Renal cortex interstitium (tissue), 11 donors: ENCODE data around the gene ASPSCR1. TPM values are rescaled to one million over a fixed set of nuclear protein-coding genes. Genes with fewer than 3 reads are reported as not detected.

Experiments
- DNase-seq, 11 donors: peaks; one replicate each; pipeline ENCODE4 v3.0.0-alpha.2; 2013; ENCODE audit warnings: low read depth in 9 of 11, low spot score in 4 of 11; ENCODE audit errors: extremely low read depth in 1 of 11
- polyA plus RNA-seq, 3 donors: library from polyadenylated mRNA; unstranded; fragments of 120-200 nt; gene quantifications; one replicate each; pipeline ENCODE4 v1.2.1, GENCODE V29; 2013; ENCODE audit not compliant: insufficient read length in 3 of 3

ASPSCR1 gene
- polyA plus RNA-seq, 3 donors, result 20.1 to 39.0 (median 35.2) TPM

DNA sequence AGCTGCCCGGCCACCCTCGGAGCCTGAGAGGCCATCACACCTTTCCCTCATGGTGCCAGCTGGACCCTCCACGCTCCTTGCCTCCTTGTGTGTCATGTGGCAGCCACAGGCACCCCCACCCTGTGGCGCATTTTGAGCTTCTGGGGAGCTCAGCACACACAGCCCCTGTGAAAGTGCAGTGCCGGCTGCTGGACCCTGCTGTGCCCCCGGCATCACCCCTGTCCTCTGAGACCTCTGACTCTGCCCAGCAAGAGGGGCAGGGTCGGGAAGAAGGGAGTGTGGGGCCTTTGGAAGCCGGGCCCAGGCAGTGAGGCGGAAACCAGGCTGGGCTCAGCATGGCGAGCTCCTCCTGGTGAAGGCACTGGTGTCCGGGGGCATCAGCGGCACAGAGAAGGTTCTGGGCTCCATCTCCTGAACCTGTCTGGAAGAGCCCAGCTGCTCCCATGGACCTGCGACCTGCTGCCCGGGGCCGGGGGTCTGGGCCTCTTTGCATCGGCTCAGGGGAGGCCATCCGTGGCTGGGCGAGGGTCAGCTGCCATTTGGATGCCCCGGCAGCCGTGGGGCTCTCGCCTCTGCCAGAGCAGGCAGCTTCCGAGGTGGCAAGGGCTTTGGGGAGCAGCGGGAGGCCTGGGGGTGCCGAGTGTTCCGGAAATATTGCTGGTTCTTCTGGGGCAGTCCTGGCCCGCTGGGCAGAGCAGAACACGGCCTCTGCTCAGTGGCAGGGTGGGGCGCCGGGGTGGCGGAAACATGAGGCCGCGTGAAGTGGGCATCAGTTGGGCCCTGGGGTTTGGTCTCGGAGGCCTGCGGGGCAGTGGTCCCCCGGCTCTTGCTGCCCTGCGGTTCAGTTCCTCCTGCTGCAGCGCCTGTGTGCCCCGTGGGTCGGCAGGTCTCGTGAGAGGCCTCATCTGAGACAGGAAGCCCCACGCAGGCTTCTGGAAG lies 27.4 kb downstream of the ASPSCR1 start:
- DNase-seq, result no peak

DNA sequence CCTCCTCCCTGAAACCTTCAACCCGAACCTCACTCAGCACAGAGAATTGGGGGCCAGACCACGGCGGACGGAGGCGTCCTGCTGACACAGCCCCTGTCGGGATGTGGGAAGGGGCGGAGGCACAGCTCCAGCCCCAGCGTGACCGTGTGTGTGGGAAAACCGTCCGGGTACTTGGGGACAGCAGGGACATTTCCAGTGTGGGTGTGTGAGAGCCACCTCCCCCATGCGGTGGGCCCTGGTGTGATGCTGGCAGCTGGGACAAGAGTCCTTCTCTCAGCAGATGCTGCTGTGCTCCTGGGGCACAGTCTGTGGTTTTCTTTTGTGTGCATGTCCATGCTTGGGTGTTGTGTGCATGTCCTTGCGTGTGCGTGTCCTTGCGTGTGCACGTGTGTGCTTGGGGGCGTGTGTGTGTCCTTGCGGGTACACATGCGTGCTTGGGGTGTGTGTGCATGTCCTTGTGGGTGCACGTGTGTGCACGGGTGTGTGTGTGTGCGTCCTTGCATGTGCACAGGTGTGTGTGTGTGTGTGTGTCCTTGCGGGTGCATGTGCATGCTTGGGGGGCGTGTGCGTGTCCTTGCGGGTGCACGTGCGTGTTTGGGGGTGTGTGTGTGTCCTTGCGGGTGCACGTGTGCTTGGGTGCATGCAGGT lies 28.4 kb downstream of the ASPSCR1 start:
- DNase-seq, result no peak

DNA sequence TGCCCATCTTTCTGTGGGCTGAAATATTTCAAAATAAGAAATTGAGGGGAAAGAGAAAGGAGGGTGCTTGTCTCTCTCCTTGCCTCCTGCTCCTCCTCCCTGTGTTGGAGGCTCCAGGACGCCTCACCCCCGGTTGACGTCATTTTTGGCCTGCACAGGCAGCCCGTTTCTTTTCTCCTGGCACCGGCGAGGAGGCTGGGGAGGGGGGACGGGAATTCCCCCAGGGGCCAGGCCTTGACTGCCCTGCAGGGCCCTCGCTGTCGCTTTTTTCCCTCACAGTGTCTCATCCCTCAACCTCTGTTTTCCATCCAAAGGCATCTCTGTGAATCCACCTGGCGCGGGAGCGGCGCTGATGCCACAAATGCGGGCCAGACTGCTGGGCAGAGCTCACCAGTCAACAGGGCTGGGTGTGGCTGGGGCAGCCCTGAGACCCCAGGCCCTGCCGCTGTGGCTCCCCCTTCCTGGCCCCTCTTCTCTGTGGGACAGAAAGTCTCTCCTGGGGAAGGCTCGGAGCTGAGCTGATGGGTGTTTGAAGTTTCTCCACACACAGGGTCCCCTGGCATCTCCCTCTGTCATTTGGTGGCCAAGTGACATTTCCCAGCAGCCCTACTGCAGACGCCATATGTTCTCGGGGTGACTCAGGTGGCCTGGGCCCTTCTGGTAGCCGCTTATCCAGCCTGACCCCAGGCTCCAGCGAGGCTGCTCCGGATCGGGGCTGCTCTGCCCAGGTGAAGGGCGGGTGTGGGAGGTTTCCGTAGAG lies 29.2 kb downstream of the ASPSCR1 start:
- no peak for DNase-seq

DNA sequence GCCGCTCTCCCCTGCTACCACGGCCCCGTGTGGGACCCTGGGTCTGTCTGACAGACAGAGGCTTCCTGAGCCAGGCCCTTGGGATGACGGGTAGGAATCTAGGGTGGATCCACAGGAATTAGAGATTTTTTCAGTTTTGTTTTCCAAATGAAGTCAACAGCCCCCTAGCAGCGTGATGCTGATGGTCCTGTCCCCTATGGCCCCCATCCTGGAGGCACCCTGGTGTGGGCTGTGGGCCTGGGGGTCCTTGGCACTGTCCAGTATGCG lies 29.7 kb downstream of the ASPSCR1 start:
- no peak for DNase-seq

DNA sequence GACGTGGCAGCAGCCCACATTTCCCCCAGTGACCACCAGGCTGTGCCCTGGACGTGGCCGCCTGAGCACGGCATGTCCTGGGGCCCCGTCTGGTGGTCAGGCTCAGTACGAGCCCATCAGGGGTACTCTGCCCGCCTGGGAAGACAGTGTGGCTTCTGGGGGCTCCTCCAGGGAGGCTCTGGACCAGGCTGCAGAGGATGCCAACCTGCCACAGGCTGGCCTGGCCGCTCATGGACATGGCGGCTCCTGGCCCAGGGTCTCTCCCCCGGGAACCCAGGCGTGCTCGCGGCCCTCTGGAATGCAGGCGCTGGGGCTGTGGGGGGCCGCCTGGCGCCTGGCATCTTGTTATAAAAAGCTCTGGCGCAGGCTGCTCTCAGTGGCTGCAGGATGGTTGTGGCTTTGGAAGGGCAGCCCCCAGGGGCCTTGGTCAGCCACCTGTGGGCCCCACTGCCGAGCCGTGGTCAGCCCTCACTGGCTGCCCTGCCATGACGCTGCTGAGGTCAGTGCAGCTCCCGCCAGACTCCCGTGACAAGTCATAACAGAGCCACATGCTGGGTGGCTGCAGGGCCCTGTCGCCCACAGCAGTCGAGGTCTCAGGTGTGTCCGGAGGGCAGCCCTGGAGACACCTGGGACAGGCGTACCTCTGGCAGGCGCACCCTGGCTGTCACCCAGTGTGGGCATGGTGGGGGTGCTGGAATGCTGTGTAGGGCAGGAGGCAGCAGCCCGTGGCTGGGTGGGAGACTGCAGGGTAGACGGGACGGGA lies 30.2 kb downstream of the ASPSCR1 start:
- DNase-seq, result no peak

DNA sequence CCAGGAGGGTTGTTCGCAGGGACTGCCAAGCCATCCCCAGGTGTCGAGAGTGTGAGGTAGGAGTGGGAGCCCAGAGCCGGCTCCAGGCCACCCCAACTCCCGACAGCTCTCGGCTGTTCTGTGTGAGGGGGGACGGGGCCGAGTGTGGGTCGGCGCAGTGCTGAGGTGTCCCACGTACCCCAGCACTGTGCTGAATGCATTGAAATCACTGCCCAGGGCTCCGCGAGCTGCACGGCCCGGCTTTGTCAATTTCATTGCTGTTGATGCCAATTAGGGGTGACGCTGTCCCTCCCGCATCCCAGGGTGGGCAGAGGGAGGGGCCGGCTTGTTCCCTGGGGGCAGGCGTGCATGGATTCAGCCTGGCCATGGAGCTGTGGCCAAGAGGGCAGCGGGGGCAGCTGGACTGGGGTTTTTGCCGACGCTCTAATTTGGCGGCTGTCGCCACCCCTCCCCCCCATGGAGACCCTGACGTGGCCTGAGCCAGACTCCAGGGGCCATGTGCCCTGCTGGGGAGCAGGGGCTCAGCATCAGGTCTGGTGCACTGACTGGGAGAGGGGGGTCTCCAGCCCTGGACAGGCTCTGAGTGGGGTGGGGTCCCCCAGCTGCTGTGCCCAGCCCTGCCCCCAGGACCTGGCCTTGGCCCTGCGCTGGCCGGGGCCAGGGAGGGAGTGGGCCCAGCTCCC lies 31.0 kb downstream of the ASPSCR1 start:
- DNase-seq, result no peak

DNA sequence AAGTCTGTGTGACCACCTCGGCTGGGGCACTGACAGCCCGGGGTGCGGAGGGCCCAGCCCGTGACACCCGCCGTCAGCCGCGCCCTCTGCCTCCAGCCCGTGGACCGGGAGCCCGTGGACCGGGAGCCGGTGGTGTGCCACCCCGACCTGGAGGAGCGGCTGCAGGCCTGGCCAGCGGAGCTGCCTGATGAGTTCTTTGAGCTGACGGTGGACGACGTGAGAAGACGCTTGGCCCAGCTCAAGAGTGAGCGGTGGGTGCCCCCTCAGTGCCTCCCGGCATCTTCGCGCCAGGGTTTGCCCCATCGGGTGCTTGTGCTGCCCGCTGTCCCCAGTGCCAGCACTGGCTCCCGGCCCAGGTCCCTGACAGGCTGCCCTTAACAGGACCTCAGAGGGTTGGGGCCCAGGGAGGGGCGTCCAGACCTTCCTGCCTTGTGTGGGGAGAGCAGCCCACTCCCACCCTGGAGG lies 31.5 kb downstream of the ASPSCR1 start:
- no peak for DNase-seq

DNA sequence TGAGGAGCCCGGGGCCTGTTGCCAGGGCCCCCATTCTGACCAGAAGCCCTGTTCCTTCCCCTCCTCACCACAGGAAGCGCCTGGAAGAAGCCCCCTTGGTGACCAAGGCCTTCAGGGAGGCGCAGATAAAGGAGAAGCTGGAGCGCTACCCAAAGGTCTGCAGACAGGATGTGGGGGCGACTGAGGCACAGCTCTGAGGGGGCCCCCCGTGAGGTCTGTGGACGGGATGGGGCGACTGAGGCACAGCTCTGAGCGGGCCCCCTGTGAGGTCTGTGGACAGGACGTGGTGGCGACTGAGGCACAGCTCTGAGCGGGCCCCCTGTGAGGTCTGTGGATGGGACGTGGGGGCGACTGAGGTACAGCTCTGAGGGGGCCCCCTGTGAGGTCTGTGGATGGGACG lies 32.0 kb downstream of the ASPSCR1 start:
- no peak for DNase-seq

DNA sequence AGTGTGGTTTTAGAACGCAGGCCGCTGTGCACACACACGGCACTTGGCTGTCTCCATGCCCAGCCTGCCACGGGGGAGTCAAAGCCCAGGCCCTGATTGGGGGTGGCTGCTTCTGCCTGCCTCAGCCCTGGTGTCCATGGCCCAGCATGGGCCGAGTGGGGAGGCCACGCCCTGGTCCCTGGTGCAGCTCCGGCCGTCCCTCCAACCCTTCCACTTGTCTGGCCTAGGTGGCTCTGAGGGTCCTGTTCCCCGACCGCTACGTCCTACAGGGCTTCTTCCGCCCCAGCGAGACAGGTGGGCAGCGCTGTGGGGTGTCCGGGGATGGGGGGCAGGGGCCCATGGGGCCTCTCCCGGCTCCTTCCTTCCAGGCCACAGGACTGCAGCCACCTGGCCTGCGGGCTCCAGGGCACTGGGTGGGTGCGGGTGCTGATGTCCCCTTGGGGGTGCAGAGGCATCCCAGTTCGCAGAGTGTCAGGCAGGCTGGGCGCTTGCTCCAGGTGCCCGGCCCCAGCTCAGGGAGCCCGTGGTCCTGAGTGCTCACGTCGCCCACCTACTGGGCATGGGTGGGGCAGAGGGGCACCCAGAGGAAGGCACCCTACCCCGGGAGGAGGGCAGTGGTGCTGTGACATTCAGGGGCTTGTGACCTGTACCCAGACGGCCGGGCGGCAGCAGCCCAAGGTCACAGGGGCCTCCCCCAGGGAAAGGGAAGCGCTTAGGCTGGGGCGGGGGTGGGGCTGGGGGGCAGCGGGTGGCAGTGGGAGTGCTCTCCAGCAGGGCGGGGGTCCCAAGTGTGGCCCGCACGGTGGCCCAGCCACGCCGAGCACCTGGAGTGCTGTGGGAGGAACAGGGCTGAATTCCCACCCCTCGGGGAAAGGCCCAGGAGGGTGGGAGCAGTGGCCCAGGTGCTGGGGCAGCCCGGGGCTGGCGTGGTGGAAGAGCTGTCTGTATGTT lies 33.4 kb downstream of the ASPSCR1 start:
- no peak for DNase-seq

DNA sequence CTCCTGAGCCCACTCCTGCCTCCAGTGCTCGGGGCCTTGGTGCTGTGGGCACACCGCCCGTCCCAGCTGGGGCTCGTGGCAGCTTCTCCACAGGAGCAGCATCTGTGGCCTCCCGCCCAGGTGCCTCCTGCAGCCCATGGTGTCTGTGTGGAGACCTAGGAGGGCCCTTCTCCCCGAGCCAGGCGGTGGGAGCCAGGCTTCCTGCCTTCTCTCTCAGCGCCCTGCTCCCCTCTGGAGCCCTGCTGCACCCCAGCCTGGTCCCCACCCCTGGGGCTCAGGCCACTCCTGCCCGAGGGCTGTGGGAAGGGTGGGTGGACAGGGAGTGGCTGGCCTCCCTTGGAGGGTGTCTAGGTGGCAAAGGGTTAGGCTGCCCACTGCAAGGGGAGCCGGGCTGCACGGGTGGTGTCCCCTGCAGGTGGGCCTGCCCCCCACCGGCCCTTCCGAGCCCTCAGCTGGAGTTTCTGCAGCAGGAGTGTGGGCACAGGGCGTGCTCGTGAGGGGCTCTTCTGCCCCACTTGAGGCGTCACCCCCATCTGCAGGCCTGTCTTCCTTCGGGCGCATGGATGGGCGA lies 34.3 kb downstream of the ASPSCR1 start:
- DNase-seq, result no peak

DNA sequence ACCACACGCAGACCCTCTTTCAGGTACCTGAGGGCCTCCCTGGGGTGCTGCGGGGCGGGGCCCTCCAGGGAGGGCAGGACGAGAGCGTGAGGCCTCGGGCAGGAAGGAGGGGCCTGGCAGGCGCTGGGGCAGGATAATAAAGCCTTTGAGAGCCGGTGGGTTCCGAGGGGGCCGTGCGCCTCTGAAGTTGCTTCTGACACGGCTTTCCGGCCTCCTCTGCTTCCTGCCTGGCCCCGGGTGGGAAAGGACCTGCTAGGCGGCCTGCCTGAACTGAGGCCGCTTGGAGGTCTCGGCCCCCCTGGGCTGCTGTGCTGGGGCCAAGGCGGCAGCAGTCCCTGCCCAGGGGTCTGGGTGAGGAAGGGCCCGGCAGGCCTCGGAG lies 34.8 kb downstream of the ASPSCR1 start:
- no peak for DNase-seq

DNA sequence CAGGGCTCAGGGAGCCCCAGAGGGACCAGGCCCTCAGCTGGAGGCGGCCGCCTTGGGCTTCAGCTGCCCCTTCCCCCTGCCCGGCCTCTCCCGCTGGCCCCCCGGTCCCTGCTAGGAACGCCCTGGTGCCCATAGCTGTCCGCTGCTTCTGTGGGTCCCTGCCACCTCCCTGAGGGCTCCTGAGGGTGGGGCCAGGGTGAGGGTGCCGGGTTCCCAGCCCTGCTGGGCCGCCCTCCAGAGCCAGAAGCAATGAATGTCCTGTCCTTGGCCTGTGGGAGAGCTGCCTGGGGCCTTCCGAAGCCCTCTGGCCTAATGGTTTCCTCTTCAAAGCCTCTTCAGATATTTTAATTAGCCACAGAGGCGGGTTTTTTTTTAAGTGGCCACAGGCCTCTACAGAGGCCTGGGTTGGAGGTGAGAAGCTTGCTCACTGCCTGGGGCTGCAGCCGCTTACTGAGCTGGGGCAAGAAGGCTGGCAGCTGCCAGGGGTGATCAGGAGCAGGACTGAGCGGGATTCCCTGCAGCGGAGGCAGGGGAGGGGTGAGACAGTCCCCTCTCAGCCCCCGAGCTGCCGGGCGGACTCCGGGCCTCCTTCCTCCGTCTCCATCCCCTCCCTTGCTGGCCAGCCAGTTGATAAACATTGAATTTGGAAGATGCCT lies 35.3 kb downstream of the ASPSCR1 start:
- DNase-seq, result no peak

DNA sequence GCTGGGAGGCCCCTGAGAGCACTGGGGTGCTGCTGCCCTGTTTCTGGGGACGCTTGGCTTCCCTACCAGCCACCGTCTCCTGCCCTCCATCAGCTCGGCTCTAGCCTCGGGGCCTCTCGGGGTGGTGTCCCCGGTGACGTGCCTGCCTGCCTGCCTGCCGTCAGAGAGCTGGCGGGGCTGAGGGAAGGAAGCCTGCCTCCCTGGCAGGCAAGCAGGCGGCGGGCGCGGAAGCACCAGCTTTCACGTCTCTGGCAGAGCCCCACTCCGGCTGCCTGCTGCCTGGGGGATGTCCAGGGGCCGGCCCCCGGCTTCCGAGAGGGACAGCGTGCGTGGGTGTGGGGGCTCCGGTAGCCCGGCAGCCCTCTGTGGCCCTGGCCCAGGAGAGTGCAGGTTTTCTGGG lies 35.9 kb downstream of the ASPSCR1 start:
- DNase-seq, result no peak

DNA sequence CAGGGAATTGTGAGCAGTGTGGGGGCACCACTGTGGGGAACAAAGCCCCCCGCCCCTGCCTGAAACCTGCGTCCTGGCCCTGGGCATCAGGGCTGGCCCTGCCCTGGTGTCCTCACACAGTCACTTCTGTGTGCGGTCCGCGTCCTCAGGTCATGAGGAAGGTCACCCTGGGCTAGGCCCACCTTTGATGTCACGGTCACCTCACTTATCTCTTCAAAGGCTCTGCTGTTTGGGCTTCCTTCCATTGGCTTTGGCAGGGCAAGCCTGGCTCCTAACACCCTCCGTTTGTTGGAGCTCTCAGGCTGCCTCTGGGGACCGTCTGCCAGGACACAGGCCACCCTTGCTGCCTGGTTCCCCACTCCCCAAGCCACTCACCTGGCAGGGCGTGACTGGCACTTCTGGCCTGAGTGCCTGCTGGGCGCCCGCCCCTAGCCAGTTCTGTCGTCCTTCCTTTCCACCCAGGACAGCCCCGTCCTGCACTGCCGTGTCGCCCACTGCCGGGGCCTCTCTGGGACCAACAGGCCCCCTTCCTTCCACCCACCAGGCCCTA lies 36.4 kb downstream of the ASPSCR1 start:
- DNase-seq, result no peak

DNA sequence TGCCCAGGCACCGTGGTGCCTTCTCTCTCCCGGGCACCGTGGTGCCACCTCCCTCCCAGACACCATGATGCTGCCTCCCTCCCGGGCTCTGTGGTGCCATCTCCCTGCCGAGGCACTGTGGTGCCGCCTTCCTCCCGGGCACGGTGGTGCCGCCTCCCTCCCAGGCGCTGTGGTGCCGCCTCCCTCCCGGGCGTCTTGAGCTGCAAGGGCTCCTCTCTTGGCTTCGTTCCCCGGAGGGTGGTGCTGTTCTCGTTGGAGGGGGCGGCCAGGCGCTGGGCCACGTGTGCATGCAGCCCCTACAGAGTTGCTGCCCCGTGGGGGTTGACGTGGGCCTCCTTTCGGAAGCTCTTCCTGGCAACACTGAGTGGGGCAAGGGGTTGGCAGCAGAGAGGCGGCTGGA lies 37.0 kb downstream of the ASPSCR1 start:
- DNase-seq, result no peak

DNA sequence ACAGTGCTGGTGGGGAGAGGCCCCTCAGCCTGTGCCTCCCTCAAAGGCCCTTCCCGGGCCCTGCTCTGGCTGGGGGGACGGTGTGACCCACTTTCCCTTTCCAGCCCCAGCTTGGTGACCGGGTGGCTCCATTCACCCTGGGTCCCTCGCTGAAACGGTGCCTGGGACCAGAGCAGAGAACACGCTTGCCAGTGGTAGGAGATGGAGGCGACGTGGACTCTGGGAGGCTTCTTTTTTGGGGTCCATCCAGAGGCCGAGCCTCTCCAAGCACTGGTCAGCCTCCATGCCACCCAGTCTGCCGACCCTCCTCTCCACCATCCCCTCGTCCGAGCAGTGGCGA lies 37.5 kb downstream of the ASPSCR1 start:
- no peak for DNase-seq
